ENCODE measurements around the gene ATG16L1. TPM values are rescaled to one million over a fixed set of nuclear protein-coding genes. Genes with fewer than 3 reads are reported as not detected.

The ATG16L1 gene
- total RNA-seq, 4 donors from 2014 or later: 16.7 to 44.1 (median 33.6) TPM

GRCh38 chr2:233312874-233313273 lies 61.4 kb downstream of the ATG16L1 start:
- TF ChIP-seq CTCF (IDR thresholded peaks at IDR 0.05) (no peak), POLR2A (IDR thresholded peaks at IDR 0.05) (no peak), EP300 (IDR thresholded peaks at IDR 0.05) (no peak)
- WGBS, 2 donors: 71 to 73% methylated on average over 8 of the region's 8 CpGs
- Histone ChIP-seq H3K4me3 (no peak overlapping the region), H3K36me3 (no peaks in the 10 kb centered on the region), H3K27ac (no peak overlapping the region), H3K27me3 (no peaks in the 10 kb centered on the region), H3K4me1 (no peaks in the 10 kb centered on the region), H3K9me3 (no peaks in the 10 kb centered on the region)
- no peak for DNase-seq (ENCODE audit: low spot score in 2 of 2)

DNA sequence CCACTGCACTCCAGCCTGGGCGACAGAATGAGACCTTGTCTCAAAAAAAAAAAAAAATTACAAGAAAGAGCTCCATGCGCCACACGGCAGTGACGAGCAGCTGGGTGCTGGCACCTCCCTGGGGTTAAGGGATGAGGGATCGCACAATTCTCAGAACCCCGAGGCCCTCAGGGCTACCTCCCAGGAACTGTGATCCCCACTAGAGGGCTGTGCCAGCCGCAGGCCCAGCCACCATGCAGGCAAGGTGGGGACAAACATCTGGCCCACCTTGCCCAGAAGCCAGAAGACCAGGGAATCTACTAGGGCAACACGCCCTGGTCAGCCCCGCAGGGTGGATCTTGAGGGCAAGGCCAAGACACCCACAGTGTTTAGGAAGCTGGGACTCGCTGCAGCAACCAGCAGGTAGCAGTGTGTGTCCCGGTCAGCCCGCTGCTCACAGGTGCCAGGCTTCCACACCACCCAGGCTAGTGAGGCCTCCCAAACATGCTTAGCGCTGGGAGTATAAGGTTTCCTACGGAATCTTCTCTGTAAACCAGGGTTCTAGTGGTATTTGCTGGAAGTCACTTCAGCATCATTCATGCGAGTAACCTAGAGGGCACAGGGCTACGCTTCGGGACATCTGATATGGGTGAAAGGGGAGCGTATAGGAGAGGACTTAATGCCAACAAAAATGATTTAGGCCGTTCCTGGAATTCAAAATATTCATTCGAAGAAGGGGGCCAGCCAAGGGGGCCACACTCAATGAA lies 62.9 kb downstream of the ATG16L1 start:
- no peaks in the 10 kb centered on the region for H3K9me3 ChIP-seq
- no peak for DNase-seq (ENCODE audit: low spot score in 2 of 2)
- H3K4me3 ChIP-seq: no peak overlapping the region
- H3K36me3 ChIP-seq: no peaks in the 10 kb centered on the region
- no peaks in the 10 kb centered on the region for H3K27me3 ChIP-seq
- no peaks in the 10 kb centered on the region for H3K4me1 ChIP-seq
- H3K27ac ChIP-seq: no peak overlapping the region
- TF ChIP-seq CTCF (IDR thresholded peaks at IDR 0.05): no peak
- TF ChIP-seq POLR2A (IDR thresholded peaks at IDR 0.05): no peak
- no peak for TF ChIP-seq EP300 (IDR thresholded peaks at IDR 0.05)
- WGBS, 2 donors: 83 to 87% methylated on average over 17 to 20 of the region's 20 CpGs

- H3K9me3 ChIP-seq: no peaks in the 10 kb centered on the region
- H3K27me3 ChIP-seq: no peaks in the 10 kb centered on the region
- WGBS, 2 donors: 70 to 75% methylated on average over 7 of the region's 7 CpGs
- H3K4me3 ChIP-seq: no peak overlapping the region
- H3K4me1 ChIP-seq: no peaks in the 10 kb centered on the region
- no peak overlapping the region for H3K27ac ChIP-seq
- no peak for DNase-seq (ENCODE audit: low spot score in 2 of 2)
- H3K36me3 ChIP-seq: no peaks in the 10 kb centered on the region
- TF ChIP-seq EP300 (IDR thresholded peaks at IDR 0.05) (no peak), POLR2A (IDR thresholded peaks at IDR 0.05) (no peak), CTCF (IDR thresholded peaks at IDR 0.05) (no peak)
Observed at GRCh38 chr2:233317196-233317943, 65.9 kb downstream of the ATG16L1 start.

DNA sequence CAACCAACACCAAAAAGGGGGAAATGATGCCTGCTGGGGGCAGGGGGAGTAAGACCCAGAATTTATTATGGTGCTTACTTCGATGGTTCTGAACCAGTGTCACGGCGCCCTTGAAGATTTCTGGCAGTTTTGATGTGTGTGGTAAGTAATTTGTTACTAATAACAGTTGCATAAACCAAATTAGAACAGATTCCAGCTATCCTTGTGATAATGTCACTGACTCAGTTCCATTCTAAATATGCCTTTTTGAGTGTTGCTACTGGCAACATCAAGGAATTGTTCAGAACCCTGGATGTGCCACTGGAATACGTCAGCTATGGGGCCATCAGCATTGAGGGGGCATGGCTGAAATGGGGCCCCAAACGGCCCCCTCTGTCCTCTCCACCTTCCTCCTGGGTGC lies 67.8 kb downstream of the ATG16L1 start:
- whole genome bisulfite sequencing, 2 donors: 81 to 85% methylated on average over 5 of the region's 5 CpGs
- Histone ChIP-seq H3K4me3 (no peak overlapping the region), H3K27ac (no peak overlapping the region), H3K4me1 (no peaks in the 10 kb centered on the region), H3K9me3 (no peaks in the 10 kb centered on the region), H3K36me3 (no peaks in the 10 kb centered on the region), H3K27me3 (no peaks in the 10 kb centered on the region)
- no peak for TF ChIP-seq CTCF (IDR thresholded peaks at IDR 0.05)
- TF ChIP-seq POLR2A (IDR thresholded peaks at IDR 0.05): no peak
- no peak for TF ChIP-seq EP300 (IDR thresholded peaks at IDR 0.05)
- no peak for DNase-seq (ENCODE audit: low spot score in 2 of 2)

- H3K4me3 ChIP-seq: no peak overlapping the region
- WGBS, 2 donors: 89 to 95% methylated on average over 17 of the region's 17 CpGs
- no peak for TF ChIP-seq POLR2A (IDR thresholded peaks at IDR 0.05)
- TF ChIP-seq CTCF (IDR thresholded peaks at IDR 0.05): no peak
- no peak for TF ChIP-seq EP300 (IDR thresholded peaks at IDR 0.05)
- H3K9me3 ChIP-seq: no peaks in the 10 kb centered on the region
- H3K4me1 ChIP-seq: no peaks in the 10 kb centered on the region
- no peaks in the 10 kb centered on the region for H3K36me3 ChIP-seq
- no peaks in the 10 kb centered on the region for H3K27me3 ChIP-seq
- no peak overlapping the region for H3K27ac ChIP-seq
- DNase-seq (ENCODE audit: low spot score in 2 of 2): no peak
Observed at GRCh38 chr2:233320470-233320869, 69.0 kb downstream of the ATG16L1 start.
